ENCODE data around the gene COG2. TPM values are rescaled to one million over a fixed set of nuclear protein-coding genes. Genes with fewer than 3 reads are reported as not detected.

Gene COG2
- total RNA-seq, 1 experiment from 2014 or later: 21.5 TPM

GRCh38 chr1:230694991-230695390 lies 52.7 kb downstream of the COG2 start:
- DNase-seq: no peak
- Histone ChIP-seq H3F3A (ENCODE audit: insufficient read depth, low read depth) (no peaks in the 10 kb centered on the region), H4K20me1 (ENCODE audit: insufficient read depth) (no peaks in the 10 kb centered on the region), H3K9me3 (ENCODE audit: insufficient read depth, low read depth) (no peaks in the 10 kb centered on the region), H3K79me2 (ENCODE audit: low read depth) (no peaks in the 10 kb centered on the region), H3K9me2 (ENCODE audit: insufficient read depth) (no peaks in the 10 kb centered on the region), H2AFZ (no peak overlapping the region), H3K36me3 (ENCODE audit: low read depth) (peaks cover 12% of the 10 kb centered on the region), H3K27me3 (ENCODE audit: insufficient read depth, low read depth) (no peaks in the 10 kb centered on the region), H3K4me3 (no peak overlapping the region), H3K4me2 (no peak overlapping the region), H3K27ac (no peak overlapping the region), H3K4me1 (replicated peaks; ENCODE audit: insufficient read depth) (no peaks in the 10 kb centered on the region)
- intact Hi-C loops (cut with micrococcal nuclease; ENCODE audit: unreplicated experiment): no loop called here
- POLR2A ChIA-PET (ENCODE audit: unreplicated experiment): no interaction called here
- CTCF ChIA-PET: no interaction called here
- no peak for TF ChIP-seq EZH2 (IDR thresholded peaks at IDR 0.05; ENCODE audit: low read depth)
- no peak for TF ChIP-seq CTCF (conservative IDR thresholded peaks at IDR 0.05)
- BruUV-seq (replicated peaks): no TSS peak

GRCh38 chr1:230696218-230696617 lies 53.9 kb downstream of the COG2 start:
- intact Hi-C loops (cut with micrococcal nuclease; ENCODE audit: unreplicated experiment): no loop called here

GRCh38 chr1:230696722-230697437 lies 54.6 kb downstream of the COG2 start:
- H3K36me3 ChIP-seq (ENCODE audit: low read depth): peaks cover 5% of the 10 kb centered on the region
- TF ChIP-seq CTCF (conservative IDR thresholded peaks at IDR 0.05) (no peak), EZH2 (IDR thresholded peaks at IDR 0.05; ENCODE audit: low read depth) (no peak)
- no TSS peak for BruUV-seq (replicated peaks)

More at GRCh38 chr1:230696218-230696617, 53.9 kb downstream of the COG2 start:
- CTCF ChIA-PET: no interaction called here
- no peak for DNase-seq
- H3F3A ChIP-seq (ENCODE audit: insufficient read depth, low read depth): no peaks in the 10 kb centered on the region
- H3K4me3 ChIP-seq: no peak overlapping the region
- peaks cover 9% of the 10 kb centered on the region for H3K36me3 ChIP-seq (ENCODE audit: low read depth)
- no peak overlapping the region for H3K4me2 ChIP-seq
- no peaks in the 10 kb centered on the region for H3K9me2 ChIP-seq (ENCODE audit: insufficient read depth)
- H2AFZ ChIP-seq: no peak overlapping the region
- no peaks in the 10 kb centered on the region for H3K4me1 ChIP-seq (replicated peaks; ENCODE audit: insufficient read depth)
- no TSS peak for BruUV-seq (replicated peaks)
- no peaks in the 10 kb centered on the region for H3K9me3 ChIP-seq (ENCODE audit: insufficient read depth, low read depth)
- POLR2A ChIA-PET (ENCODE audit: unreplicated experiment): no interaction called here
- H4K20me1 ChIP-seq (ENCODE audit: insufficient read depth): no peaks in the 10 kb centered on the region
- H3K27ac ChIP-seq: no peak overlapping the region
- H3K79me2 ChIP-seq (ENCODE audit: low read depth): no peaks in the 10 kb centered on the region
- no peaks in the 10 kb centered on the region for H3K27me3 ChIP-seq (ENCODE audit: insufficient read depth, low read depth)
- TF ChIP-seq CTCF (conservative IDR thresholded peaks at IDR 0.05): no peak

More at GRCh38 chr1:230696722-230697437, 54.6 kb downstream of the COG2 start:
- CTCF ChIA-PET: no interaction called here
- H3K27me3 ChIP-seq (ENCODE audit: insufficient read depth, low read depth): no peaks in the 10 kb centered on the region
- no peaks in the 10 kb centered on the region for H3F3A ChIP-seq (ENCODE audit: insufficient read depth, low read depth)
- no peaks in the 10 kb centered on the region for H3K9me2 ChIP-seq (ENCODE audit: insufficient read depth)
- POLR2A ChIA-PET (ENCODE audit: unreplicated experiment): no interaction called here
- H2AFZ ChIP-seq: no peak overlapping the region
- no peak for DNase-seq
- H3K4me2 ChIP-seq: no peak overlapping the region
- intact Hi-C loops (cut with micrococcal nuclease; ENCODE audit: unreplicated experiment): no loop called here
- no peaks in the 10 kb centered on the region for H3K79me2 ChIP-seq (ENCODE audit: low read depth)
- H3K9me3 ChIP-seq (ENCODE audit: insufficient read depth, low read depth): no peaks in the 10 kb centered on the region
- H3K27ac ChIP-seq: no peak overlapping the region
- H4K20me1 ChIP-seq (ENCODE audit: insufficient read depth): no peaks in the 10 kb centered on the region
- H3K4me3 ChIP-seq: no peak overlapping the region
- no peaks in the 10 kb centered on the region for H3K4me1 ChIP-seq (replicated peaks; ENCODE audit: insufficient read depth)

Data from PC-9 (cell line).